Natural killer cell (primary cell): ENCODE results near the gene PDE4DIP. TPM values are rescaled to one million over a fixed set of nuclear protein-coding genes. Genes with fewer than 3 reads are reported as not detected.
"Not testable (repeated sequence)": the region's sequence is repeated elsewhere in the genome, so short reads cannot be mapped to it uniquely, and the experiment has no call there.

Experiments used
- ATAC-seq, 3 donors: fragments of 150-1000 bp in 2 of 3; fragments of 200-7000 bp in 1 of 3; cut with Tn5 transposase; 1 replicate in 1 of 3; 2 replicates in 2 of 3; pipeline ENCODE4 v1.10.0; 2021; ENCODE audit warnings: mild to moderate bottlenecking in 2 of 3, moderate library complexity in 2 of 3
- DNase-seq, 2 donors: peaks; one replicate each; pipeline versions ENCODE4 v3.0.0 to v3.0.0-alpha.2; 2013 to 2021; ENCODE audit warnings: mixed read lengths in 1 of 2
- H3K27ac ChIP-seq: one replicate; pipeline ENCODE4 v1.5.1; 2013; ENCODE audit warnings: mild to moderate bottlenecking, low read length
- H3K27me3 ChIP-seq: one replicate; pipeline ENCODE4 v1.6.1; 2013; ENCODE audit warnings: low read length; ENCODE audit not compliant: control insufficient read depth, insufficient read depth
- H3K36me3 ChIP-seq: one replicate; pipeline ENCODE4 v1.6.1; 2013; ENCODE audit warnings: low read length; ENCODE audit not compliant: control insufficient read depth, insufficient read depth
- H3K4me1 ChIP-seq: one replicate; pipeline ENCODE4 v1.6.1; 2013; ENCODE audit warnings: low read length; ENCODE audit not compliant: control insufficient read depth, insufficient read depth
- H3K4me3 ChIP-seq: one replicate; pipeline ENCODE4 v1.5.1; 2013; ENCODE audit warnings: low read length
- H3K9me3 ChIP-seq: one replicate; pipeline ENCODE4 v1.6.1; 2013; ENCODE audit warnings: low read length; ENCODE audit not compliant: control insufficient read depth, insufficient read depth
- H3K27ac Mint-ChIP-seq, 2 donors: one replicate each; pipeline ENCODE4 v1.8.0; 2022; ENCODE audit warnings: mild to moderate bottlenecking in 2 of 2, mixed read lengths in 2 of 2, moderate library complexity in 1 of 2
- H3K27me3 Mint-ChIP-seq, 2 donors: one replicate each; pipeline ENCODE4 v1.8.0; 2022; ENCODE audit warnings: low read depth in 2 of 2, mixed read lengths in 2 of 2
- H3K36me3 Mint-ChIP-seq: one replicate; pipeline ENCODE4 v1.8.0; 2022; ENCODE audit warnings: mixed read lengths
- H3K4me1 Mint-ChIP-seq, 2 donors: one replicate each; pipeline ENCODE4 v1.8.0; 2022; ENCODE audit warnings: mixed read lengths in 2 of 2
- H3K4me3 Mint-ChIP-seq: one replicate; pipeline ENCODE4 v1.8.0; 2022; ENCODE audit warnings: mild to moderate bottlenecking, moderate library complexity, mixed read lengths
- H3K9me3 Mint-ChIP-seq, 2 donors: one replicate each; pipeline ENCODE4 v1.8.0; 2022; ENCODE audit warnings: mixed read lengths in 2 of 2
- WGBS: methylation state at CpG from one replicate; pipeline ENCODE4 v1.1.7; 2013; ENCODE audit warnings: missing lambda C conversion rate; ENCODE audit not compliant: insufficient coverage; 5-methylcytosine and 5-hydroxymethylcytosine counted together
- intact Hi-C: fragments of 100-400 bp; cut with micrococcal nuclease; formaldehyde crosslinking; loops from one replicate; pipeline ENCODE4 v1.14.2; 2022
- total RNA-seq, 4 donors: library from RNA; stranded (reverse); fragments of 120-200 nt in 1 of 4; gene quantifications; one replicate each; pipeline versions ENCODE4 v1.2.3 to v1.2.4, GENCODE V29; 2013 to 2022

Gene PDE4DIP
- total RNA-seq, 3 donors from 2014 or later (not counting 1 experiment from before 2014, with no cell fraction given) = 13.1 to 23.4 (median 17.5) TPM

DNA sequence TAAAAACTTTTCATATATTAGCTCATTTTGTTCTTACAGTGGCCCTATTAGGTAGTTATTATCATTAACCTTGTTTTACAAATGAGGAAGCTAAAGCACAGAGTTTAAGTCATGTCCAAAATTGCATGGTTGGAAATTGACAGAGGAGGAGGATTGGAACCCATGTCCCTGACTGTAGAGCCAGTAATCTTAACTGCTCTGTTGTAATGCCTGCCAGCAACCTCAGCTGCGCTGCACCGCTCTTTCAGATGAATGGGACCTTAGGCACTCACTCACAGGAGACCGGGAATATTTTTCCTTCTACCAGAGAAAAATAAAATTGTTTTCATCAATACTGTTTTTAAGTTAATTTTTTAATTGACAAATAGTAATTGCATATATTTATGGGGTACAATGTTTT is 14.9 kb upstream of the PDE4DIP start:
- H3K27ac Mint-ChIP-seq, H3K9me3 Mint-ChIP-seq, H3K4me1 ChIP-seq, H3K36me3 ChIP-seq, H3K9me3 ChIP-seq, DNase-seq, intact Hi-C loops, H3K27ac ChIP-seq, H3K27me3 ChIP-seq, H3K27me3 Mint-ChIP-seq, H3K4me3 Mint-ChIP-seq, H3K4me1 Mint-ChIP-seq, H3K4me3 ChIP-seq, ATAC-seq, H3K36me3 Mint-ChIP-seq: not testable (repeated sequence)
- no CpG with 5 or more reads among the region's 3 CpGs for WGBS

DNA sequence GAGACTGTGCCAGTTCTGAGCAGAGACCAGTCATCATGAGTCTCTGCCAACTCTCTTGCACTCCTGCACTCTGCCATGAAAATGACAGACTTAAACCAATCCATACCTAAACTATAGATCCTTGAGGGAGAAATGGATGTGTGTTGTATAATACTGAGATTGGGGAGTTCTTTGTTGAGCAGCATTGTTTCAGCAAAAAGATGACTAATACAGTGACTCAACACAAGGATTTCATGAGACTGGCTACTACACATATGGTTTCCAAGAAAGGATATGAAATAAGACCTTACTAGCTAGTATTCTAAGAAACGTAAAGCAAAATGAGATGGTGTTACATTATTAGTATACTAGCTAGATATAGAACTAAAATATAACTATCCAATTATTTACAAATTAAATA is 3.0 kb upstream of the PDE4DIP start:
- DNase-seq, H3K4me1 Mint-ChIP-seq, H3K36me3 ChIP-seq, intact Hi-C loops, H3K4me1 ChIP-seq, H3K9me3 Mint-ChIP-seq, H3K27me3 ChIP-seq, H3K27ac Mint-ChIP-seq, H3K4me3 ChIP-seq, ATAC-seq, H3K4me3 Mint-ChIP-seq, H3K36me3 Mint-ChIP-seq, H3K27me3 Mint-ChIP-seq, H3K27ac ChIP-seq, H3K9me3 ChIP-seq: not testable (repeated sequence)
- no CpG with 5 or more reads among the region's 1 CpG for WGBS

DNA sequence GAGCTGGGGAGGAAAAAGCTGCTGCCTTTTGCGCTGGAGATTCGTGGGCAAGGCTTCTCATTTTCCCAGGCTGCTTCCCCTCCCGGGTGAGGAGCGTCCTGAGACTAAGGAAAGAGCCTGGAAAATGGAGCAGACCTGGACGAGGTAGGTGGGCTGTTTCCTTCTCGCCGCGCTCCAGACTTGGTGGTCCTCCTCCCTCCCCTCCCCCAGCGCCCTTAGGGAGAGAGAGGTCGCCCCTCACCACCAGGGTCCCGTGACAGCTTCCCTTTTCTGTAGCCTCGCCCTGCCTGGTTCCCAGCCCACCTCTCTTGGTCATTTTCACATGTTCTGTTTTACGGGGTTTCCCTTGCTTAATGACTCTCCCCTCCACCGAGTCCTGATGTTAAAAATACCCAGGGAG is 423 bp downstream of the PDE4DIP start:
- H3K36me3 ChIP-seq, H3K9me3 ChIP-seq, intact Hi-C loops, DNase-seq, H3K27me3 Mint-ChIP-seq, H3K27ac ChIP-seq, H3K27ac Mint-ChIP-seq, H3K27me3 ChIP-seq, H3K9me3 Mint-ChIP-seq, H3K36me3 Mint-ChIP-seq, H3K4me1 Mint-ChIP-seq, H3K4me3 Mint-ChIP-seq, H3K4me3 ChIP-seq, H3K4me1 ChIP-seq: not testable (repeated sequence)
- peak in 1 of 3 donors; percentile 18 for ATAC-seq
- WGBS = no CpG with 5 or more reads among the region's 14 CpGs

DNA sequence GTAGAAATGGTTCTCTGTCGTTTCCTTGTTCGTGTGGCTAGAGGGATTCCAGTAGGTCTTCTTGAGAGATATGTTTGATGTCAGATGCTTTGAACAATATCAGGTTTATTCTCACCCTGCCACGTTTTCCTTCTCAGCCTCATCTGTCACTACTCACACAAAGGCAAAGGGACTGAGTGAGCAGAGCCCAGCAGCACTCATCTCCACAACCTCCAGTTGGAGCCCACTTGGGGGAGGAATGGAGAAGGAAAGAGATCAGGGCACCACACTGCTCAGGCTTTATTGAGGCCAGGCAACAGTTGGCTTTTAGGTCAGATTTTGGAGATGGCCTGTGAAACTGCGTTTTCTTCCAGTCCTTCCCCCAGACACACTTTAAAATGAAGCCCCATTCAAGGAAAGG is 840 bp downstream of the PDE4DIP start:
- DNase-seq, H3K9me3 ChIP-seq, H3K27ac Mint-ChIP-seq, H3K4me1 Mint-ChIP-seq, H3K36me3 Mint-ChIP-seq, ATAC-seq, H3K27ac ChIP-seq, H3K27me3 Mint-ChIP-seq, H3K27me3 ChIP-seq, H3K4me3 Mint-ChIP-seq, H3K4me1 ChIP-seq, intact Hi-C loops, H3K36me3 ChIP-seq, H3K9me3 Mint-ChIP-seq, H3K4me3 ChIP-seq: not testable (repeated sequence)
- no CpG with 5 or more reads among the region's 4 CpGs for WGBS

DNA sequence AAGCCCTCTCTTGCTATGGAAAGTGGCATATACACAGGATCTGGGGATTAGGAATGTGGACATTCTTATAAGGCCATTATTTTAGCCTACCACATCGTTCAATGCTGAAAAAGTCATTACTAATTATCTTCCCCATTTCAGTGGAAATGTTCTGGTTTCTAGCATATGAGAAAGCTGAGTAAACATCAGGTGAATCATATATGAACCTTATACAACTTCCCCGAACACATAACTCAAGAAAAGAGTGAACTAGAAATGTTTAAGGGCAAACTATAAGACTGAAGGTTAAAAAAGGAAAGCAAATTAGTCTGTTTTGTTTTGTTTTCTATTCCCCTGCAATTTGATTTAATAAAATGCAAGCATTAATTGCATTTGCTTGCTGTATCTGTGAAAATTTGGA is 6.1 kb downstream of the PDE4DIP start:
- H3K9me3 Mint-ChIP-seq, H3K27me3 Mint-ChIP-seq, ATAC-seq, H3K4me3 ChIP-seq, H3K27ac Mint-ChIP-seq, H3K27ac ChIP-seq, DNase-seq, H3K4me3 Mint-ChIP-seq, H3K9me3 ChIP-seq, H3K36me3 ChIP-seq, intact Hi-C loops, H3K36me3 Mint-ChIP-seq, H3K4me1 ChIP-seq, H3K27me3 ChIP-seq, H3K4me1 Mint-ChIP-seq: not testable (repeated sequence)
- no CpG with 5 or more reads among the region's 2 CpGs for WGBS

DNA sequence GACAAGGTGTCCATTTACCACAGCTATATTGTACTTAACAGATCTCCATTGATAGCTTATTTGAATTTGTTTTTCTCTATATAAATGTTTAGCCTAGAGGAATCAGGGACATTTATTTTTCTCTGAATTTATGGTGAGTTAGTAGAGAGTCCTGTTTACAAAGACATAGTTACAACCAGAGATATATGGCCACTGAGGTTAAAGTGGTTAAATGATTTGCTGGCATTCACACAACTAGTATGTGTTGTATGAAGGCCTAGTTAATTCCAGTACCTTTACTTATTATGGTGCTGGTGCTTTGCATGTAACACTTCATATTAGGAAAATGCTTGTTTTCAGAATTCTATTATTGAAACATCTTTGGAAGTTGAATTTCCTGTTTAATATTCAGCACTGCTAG is 6.6 kb downstream of the PDE4DIP start:
- H3K27me3 Mint-ChIP-seq, H3K36me3 ChIP-seq, H3K36me3 Mint-ChIP-seq, H3K9me3 ChIP-seq, H3K4me3 ChIP-seq, H3K4me1 Mint-ChIP-seq, H3K9me3 Mint-ChIP-seq, H3K27ac Mint-ChIP-seq, DNase-seq, intact Hi-C loops, H3K4me3 Mint-ChIP-seq, ATAC-seq, H3K27me3 ChIP-seq, H3K27ac ChIP-seq, H3K4me1 ChIP-seq: not testable (repeated sequence)

DNA sequence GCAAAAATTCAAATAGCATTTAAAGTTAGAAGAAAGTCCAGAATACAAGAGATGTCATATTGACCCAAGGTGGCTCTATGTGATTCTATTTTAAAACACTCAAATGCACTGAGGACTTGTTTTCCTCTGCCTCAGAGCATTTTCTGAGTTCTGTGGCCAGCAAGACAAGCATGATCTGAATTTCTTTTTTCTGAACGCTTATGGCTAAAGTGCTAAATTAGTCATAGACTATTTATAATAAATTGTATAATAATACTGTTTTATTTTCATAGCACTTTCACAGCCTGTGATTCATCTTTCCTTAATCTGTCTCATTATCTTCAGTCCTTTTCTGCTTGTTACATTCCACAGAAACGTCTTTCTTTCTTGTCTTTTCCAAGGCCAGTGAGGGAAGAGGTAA is 7.5 kb downstream of the PDE4DIP start:
- H3K27me3 ChIP-seq, H3K27me3 Mint-ChIP-seq, H3K27ac ChIP-seq, H3K9me3 ChIP-seq, ATAC-seq, H3K4me1 Mint-ChIP-seq, H3K4me1 ChIP-seq, H3K4me3 Mint-ChIP-seq, H3K4me3 ChIP-seq, H3K36me3 ChIP-seq, H3K9me3 Mint-ChIP-seq, DNase-seq, H3K27ac Mint-ChIP-seq, H3K36me3 Mint-ChIP-seq, intact Hi-C loops: not testable (repeated sequence)
- WGBS = no CpG with 5 or more reads among the region's 2 CpGs

DNA sequence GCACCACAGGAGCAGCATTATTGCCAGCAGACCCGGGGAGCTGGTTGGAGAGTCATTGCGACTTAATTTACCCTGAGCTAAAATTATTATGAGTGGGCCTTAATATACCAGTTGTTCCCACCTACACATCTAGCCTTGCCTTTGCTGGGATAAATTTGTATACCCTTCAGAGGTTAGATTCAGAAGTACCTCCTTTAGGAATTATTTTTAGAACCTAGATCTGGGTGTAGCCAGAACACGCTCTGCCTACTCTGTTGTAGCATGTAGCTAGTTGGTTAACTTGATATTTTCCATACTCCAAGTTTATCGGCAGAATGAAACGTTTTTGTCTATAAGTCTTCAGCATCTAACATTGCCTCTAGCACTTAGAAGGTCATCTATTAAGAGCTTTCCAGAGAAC is 9.1 kb downstream of the PDE4DIP start:
- H3K9me3 ChIP-seq, H3K27ac Mint-ChIP-seq, H3K4me3 Mint-ChIP-seq, H3K27me3 ChIP-seq, H3K4me1 ChIP-seq, H3K36me3 Mint-ChIP-seq, H3K4me1 Mint-ChIP-seq, intact Hi-C loops, H3K4me3 ChIP-seq, DNase-seq, H3K27ac ChIP-seq, H3K27me3 Mint-ChIP-seq, H3K36me3 ChIP-seq, ATAC-seq, H3K9me3 Mint-ChIP-seq: not testable (repeated sequence)
- no CpG with 5 or more reads among the region's 5 CpGs for WGBS
